Right lobe of liver (tissue), 6 donors: ENCODE results near the gene ADGRA1. TPM values are rescaled to one million over a fixed set of nuclear protein-coding genes. Genes with fewer than 3 reads are reported as not detected.

Experiments used
- ATAC-seq, 4 donors: fragments of 200-7000 bp; cut with Tn5 transposase; one replicate each; pipeline ENCODE4 v1.9.1; 2020; ENCODE audit warnings: mild to moderate bottlenecking in 4 of 4, moderate library complexity in 4 of 4
- DNase-seq, 3 donors: peaks; one replicate each; pipeline ENCODE4 v3.0.0-alpha.2; 2020
- H3K27ac ChIP-seq, 3 donors: fragments of 200-600 bp; one replicate each; pipeline ENCODE4 v1.8.0; 2022
- H3K27me3 ChIP-seq, 2 donors: fragments of 200-600 bp; one replicate each; pipeline ENCODE4 v1.8.0; 2022
- H3K36me3 ChIP-seq, 4 donors: fragments of 200-600 bp; sonication (generic) in 1 of 4; one replicate each; pipeline versions ENCODE4 v1.5.1 to v1.8.0; 2017 to 2022; ENCODE audit warnings: control low read depth in 1 of 4
- H3K4me1 ChIP-seq, 4 donors: fragments of 200-600 bp; sonication (generic) in 1 of 4; one replicate each; pipeline versions ENCODE4 v1.5.1 to v1.8.0; 2017 to 2022; ENCODE audit warnings: control low read depth in 1 of 4
- H3K4me3 ChIP-seq, 3 donors: fragments of 200-600 bp; one replicate each; pipeline ENCODE4 v1.8.0; 2022
- H3K9me3 ChIP-seq, 4 donors: fragments of 200-600 bp; sonication (generic) in 1 of 4; one replicate each; pipeline versions ENCODE4 v1.5.1 to v1.8.0; 2017 to 2022; ENCODE audit warnings: control low read depth in 1 of 4
- CTCF ChIP-seq, 4 donors: fragments of 200-600 bp in 3 of 4; fragments of 450-650 bp in 1 of 4; IDR thresholded peaks; one replicate each; pipeline versions ENCODE4 v1.5.1 to v1.8.0; 2016 to 2022; ENCODE audit warnings: antibody characterized with exemption in 4 of 4, mild to moderate bottlenecking in 2 of 4
- POLR2A ChIP-seq: fragments of 450-650 bp; IDR thresholded peaks from one replicate; pipeline ENCODE4 v1.6.1; 2017; ENCODE audit warnings: antibody characterized with exemption, mild to moderate bottlenecking
- WGBS: methylation state at CpG from one replicate; pipeline ENCODE4 v1.1.6; 2018; ENCODE audit warnings: low coverage, low lambda C conversion rate; ENCODE audit not compliant: insufficient coverage; ENCODE audit errors: missing lambda C conversion rate; 5-methylcytosine and 5-hydroxymethylcytosine counted together
- intact Hi-C, 2 donors: fragments of 100-400 bp; cut with DNase I; formaldehyde crosslinking; loops; one replicate each; pipeline versions ENCODE4 v1.11.2 to v1.14.1; 2022
- total RNA-seq, 6 experiments: library from RNA; depleted of rRNA in 2 of 6; stranded (reverse); fragments of >200 nt in 2 of 6; fragmentation: NEBNext Ultra II Directional in 3 of 6; extraction: Animal tissue kit (Norgen Biotek cat#: 25700) in 3 of 6; gene quantifications; one replicate each; pipeline versions ENCODE4 v1.1.0 to v1.2.4, GENCODE V29; 2016 to 2023
- donor health status: DM: no; HTN: yes; CAD: no.
- donor health status: DM: no; HTN: no; CAD: no.
- donor health status: DM: no; HTN: no; CAD: no.
- donor health status: DM: no; HTN: yes; CAD: no.
- donor health status: DM: no; HTN: yes; CAD: no.

Gene ADGRA1
- total RNA-seq, 6 experiments from 2014 or later = 0.10 to 0.46 (median 0.16) TPM; not detected in 1

DNA sequence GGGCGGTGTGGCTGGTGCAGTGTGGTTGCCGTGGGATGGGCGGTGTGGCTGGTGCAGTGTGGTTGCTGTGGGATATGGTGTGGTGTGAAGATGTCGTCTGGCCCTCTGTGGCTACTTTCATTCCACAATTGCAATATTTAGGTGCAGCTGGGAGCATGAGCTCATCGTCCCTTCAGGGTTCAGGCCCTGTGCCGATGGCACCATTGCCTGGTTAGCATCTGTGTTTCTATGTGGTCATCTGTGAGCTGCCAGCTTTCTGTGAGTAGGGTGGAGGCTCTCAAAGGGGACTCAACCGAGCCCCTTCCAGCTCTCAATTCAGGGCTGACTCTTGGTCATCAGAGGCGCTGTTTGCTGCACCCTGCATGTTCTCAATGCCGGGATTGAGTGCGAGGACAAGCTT, 3.6 kb downstream of the ADGRA1 start:
- no peaks in the 10 kb centered on the region for H3K9me3 ChIP-seq
- DNase-seq (no peak), ATAC-seq (no peak)
- H3K27me3 ChIP-seq = peaks cover 0 to 5% of the 10 kb centered on the region in 2 donors
- H3K4me1 ChIP-seq = peaks cover 0 to 7% (median 0%) of the 10 kb centered on the region in 4 donors
- TF ChIP-seq CTCF (IDR thresholded peaks at IDR 0.05) (no peak), POLR2A (no peak)
- no peaks in the 10 kb centered on the region for H3K36me3 ChIP-seq
- H3K4me3 ChIP-seq = no peak overlapping the region
- no peak overlapping the region for H3K27ac ChIP-seq
- WGBS = 72% methylated on average over 2 of the region's 10 CpGs
- intact Hi-C loops = no loop called here

- no peaks in the 10 kb centered on the region for H3K27me3 ChIP-seq
- TF ChIP-seq CTCF (IDR thresholded peaks at IDR 0.05) = no peak
- TF ChIP-seq POLR2A = no peak
- no peak overlapping the region for H3K27ac ChIP-seq
- ATAC-seq (no peak), DNase-seq (no peak)
- no peaks in the 10 kb centered on the region for H3K9me3 ChIP-seq
- intact Hi-C loops = no loop called here
- H3K36me3 ChIP-seq = no peaks in the 10 kb centered on the region
- H3K4me1 ChIP-seq = peaks cover 0 to 2% (median 0%) of the 10 kb centered on the region in 4 donors
- 82% methylated on average over 10 of the region's 15 CpGs for WGBS
- no peak overlapping the region for H3K4me3 ChIP-seq
Observed at GRCh38 chr10:133093291-133093690, 5.6 kb downstream of the ADGRA1 start.

GRCh38 chr10:133094286-133094685, 6.6 kb downstream of the ADGRA1 start:
- no CpG with 5 or more reads among the region's 22 CpGs for WGBS
- no peaks in the 10 kb centered on the region for H3K36me3 ChIP-seq
- no peaks in the 10 kb centered on the region for H3K27me3 ChIP-seq
- intact Hi-C loops = no loop called here
- no peak for TF ChIP-seq POLR2A
- TF ChIP-seq CTCF (IDR thresholded peaks at IDR 0.05) = no peak
- DNase-seq (no peak), ATAC-seq (no peak)
- no peaks in the 10 kb centered on the region for H3K4me1 ChIP-seq
- H3K4me3 ChIP-seq = no peak overlapping the region
- H3K27ac ChIP-seq = no peak overlapping the region
- no peaks in the 10 kb centered on the region for H3K9me3 ChIP-seq

DNA sequence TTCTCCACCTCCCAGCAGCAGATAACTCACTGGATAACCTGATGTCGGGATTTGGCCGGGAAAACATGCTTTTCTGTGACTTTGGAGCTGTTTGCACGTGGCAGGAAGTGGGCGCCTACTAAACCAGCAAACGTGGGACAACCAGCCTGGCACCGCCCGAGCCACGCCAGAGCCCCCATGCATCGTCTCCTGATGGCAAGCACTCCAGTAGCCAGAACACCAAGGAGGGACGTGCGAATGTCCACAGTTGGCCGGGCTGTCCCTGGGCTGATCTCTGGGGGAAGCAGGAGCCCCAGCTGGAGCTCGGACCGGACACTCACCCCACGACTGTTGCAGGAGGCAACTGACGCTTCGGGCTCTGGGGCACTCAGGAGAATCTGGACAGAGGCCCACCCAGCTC, 7.1 kb downstream of the ADGRA1 start:
- 80% methylated on average over 5 of the region's 17 CpGs for WGBS

More for the DNA sequence above, 7.1 kb downstream of the ADGRA1 start:
- no peaks in the 10 kb centered on the region for H3K4me1 ChIP-seq
- H3K4me3 ChIP-seq = no peak overlapping the region
- H3K27me3 ChIP-seq = no peaks in the 10 kb centered on the region
- TF ChIP-seq POLR2A = no peak
- TF ChIP-seq CTCF (IDR thresholded peaks at IDR 0.05) = no peak
- intact Hi-C loops = no loop called here
- H3K27ac ChIP-seq = no peak overlapping the region
- H3K36me3 ChIP-seq = no peaks in the 10 kb centered on the region
- no peak for ATAC-seq
- no peak for DNase-seq
- no peaks in the 10 kb centered on the region for H3K9me3 ChIP-seq
